Hepatocyte (in vitro differentiated cells): ENCODE measurements around the gene THAP7.

Experiments used
- CTCF ChIP-seq: fragments of 200-600 bp; sonication (generic); IDR thresholded peaks from 2 replicates; pipeline ENCODE4 v1.5.1; 2016; ENCODE audit warnings: antibody characterized with exemption, mild to moderate bottlenecking; ENCODE audit not compliant: poor library complexity
- EZH2phosphoT487 ChIP-seq: fragments of 200-600 bp; sonication (generic); IDR thresholded peaks from one replicate; pipeline ENCODE4 v1.6.1; 2018; ENCODE audit warnings: antibody characterized with exemption, mild to moderate bottlenecking, low read depth, moderate library complexity; ENCODE audit not compliant: unreplicated experiment, severe bottlenecking

- no peak for TF ChIP-seq CTCF
- TF ChIP-seq EZH2phosphoT487: no peak
Measured at GRCh38 chr22:21030621-21031544, 29.0 kb upstream of the THAP7 start.
